ENCODE results near the gene FNDC3A. TPM values are rescaled to one million over a fixed set of nuclear protein-coding genes. Genes with fewer than 3 reads are reported as not detected.
A peak's percentile ranks its signal among the peaks of the same experiment; 100 is the strongest.

The FNDC3A gene
- total and polyA plus RNA-seq, 2 donors from 2014 or later = 12.5 to 67.8 TPM

DNA sequence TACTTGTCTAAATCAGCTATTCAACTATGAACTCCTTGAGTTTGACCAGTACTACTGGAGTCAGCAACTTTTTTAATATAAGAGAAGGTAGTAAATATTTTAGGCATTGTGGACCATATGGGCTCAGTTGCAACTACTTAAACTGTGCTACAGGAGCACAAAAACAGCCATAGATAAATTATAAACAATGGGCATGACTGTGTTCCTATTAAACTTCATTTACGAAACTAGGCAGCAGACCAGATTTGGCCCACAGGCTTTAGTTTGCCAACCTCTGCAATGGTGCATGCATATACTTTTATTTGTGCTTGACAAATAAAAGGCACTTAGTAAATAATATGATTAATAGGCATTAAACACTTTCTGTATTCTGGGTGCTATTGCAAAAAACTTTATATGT is 7.6 kb downstream of the FNDC3A start:
- DNase-seq (no peak), FAIRE-seq (no peak)
- Histone ChIP-seq H3K4me3 (ENCODE audit: low read length in 3 of 3) (no peak overlapping the region), H3K36me3 (ENCODE audit: control insufficient read depth in 2 of 3, insufficient read depth in 3 of 3, low read length in 3 of 3) (no peaks in the 10 kb centered on the region), H3K4me1 (ENCODE audit: control insufficient read depth in 2 of 3, insufficient read depth in 2 of 3, low read depth in 1 of 3, low read length in 3 of 3) (peaks cover 0 to 6% (median 0%) of the 10 kb centered on the region in 3 donors), H3K27me3 (ENCODE audit: control insufficient read depth, insufficient read depth, low read length) (no peaks in the 10 kb centered on the region), H3K27ac (ENCODE audit: low read depth in 2 of 2, low read length in 2 of 2) (no peak overlapping the region), H3K9me3 (ENCODE audit: control insufficient read depth in 2 of 3, insufficient read depth in 1 of 3, low read length in 3 of 3) (no peaks in the 10 kb centered on the region), H3K9ac (ENCODE audit: low read length in 3 of 3) (no peak overlapping the region)
- intact Hi-C loops (cut with DNase I) = no loop called here
- TF ChIP-seq, protein P1, sequence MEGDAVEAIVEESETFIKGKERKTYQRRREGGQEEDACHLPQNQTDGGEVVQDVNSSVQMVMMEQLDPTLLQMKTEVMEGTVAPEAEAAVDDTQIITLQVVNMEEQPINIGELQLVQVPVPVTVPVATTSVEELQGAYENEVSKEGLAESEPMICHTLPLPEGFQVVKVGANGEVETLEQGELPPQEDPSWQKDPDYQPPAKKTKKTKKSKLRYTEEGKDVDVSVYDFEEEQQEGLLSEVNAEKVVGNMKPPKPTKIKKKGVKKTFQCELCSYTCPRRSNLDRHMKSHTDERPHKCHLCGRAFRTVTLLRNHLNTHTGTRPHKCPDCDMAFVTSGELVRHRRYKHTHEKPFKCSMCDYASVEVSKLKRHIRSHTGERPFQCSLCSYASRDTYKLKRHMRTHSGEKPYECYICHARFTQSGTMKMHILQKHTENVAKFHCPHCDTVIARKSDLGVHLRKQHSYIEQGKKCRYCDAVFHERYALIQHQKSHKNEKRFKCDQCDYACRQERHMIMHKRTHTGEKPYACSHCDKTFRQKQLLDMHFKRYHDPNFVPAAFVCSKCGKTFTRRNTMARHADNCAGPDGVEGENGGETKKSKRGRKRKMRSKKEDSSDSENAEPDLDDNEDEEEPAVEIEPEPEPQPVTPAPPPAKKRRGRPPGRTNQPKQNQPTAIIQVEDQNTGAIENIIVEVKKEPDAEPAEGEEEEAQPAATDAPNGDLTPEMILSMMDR (IDR thresholded peaks at IDR 0.05; ENCODE audit: borderline replicate concordance, extremely low read depth, insufficient read depth) = no peak

DNA sequence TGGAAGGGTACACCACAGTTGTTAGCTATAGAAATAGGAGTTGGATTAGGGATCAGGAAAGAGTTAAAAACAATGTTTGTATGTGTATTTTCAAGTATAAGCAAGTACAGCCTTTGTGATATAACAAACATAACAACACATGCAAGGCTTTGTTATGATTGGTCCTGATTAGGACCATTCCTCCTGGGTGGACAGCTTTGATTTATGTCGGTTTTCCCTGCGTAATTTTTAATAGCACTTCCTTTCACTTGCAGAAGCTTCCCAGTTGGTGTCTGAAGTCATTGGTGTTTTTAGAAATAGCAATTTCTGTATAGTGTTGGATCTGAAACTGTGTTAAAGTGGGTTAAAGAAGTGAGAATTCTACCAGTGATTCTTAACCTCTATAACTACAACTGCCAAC is 10.0 kb downstream of the FNDC3A start:
- Histone ChIP-seq H3K9ac (ENCODE audit: low read length in 3 of 3) (no peak overlapping the region), H3K9me3 (ENCODE audit: control insufficient read depth in 2 of 3, insufficient read depth in 1 of 3, low read length in 3 of 3) (peaks cover 0 to 3% (median 0%) of the 10 kb centered on the region in 3 donors), H3K4me3 (ENCODE audit: low read length in 3 of 3) (no peak overlapping the region), H3K4me1 (ENCODE audit: control insufficient read depth in 2 of 3, insufficient read depth in 2 of 3, low read depth in 1 of 3, low read length in 3 of 3) (no peaks in the 10 kb centered on the region), H3K27ac (ENCODE audit: low read depth in 2 of 2, low read length in 2 of 2) (peak overlapping the region in 1 of 2 donors; percentile 29), H3K27me3 (ENCODE audit: control insufficient read depth, insufficient read depth, low read length) (no peaks in the 10 kb centered on the region), H3K36me3 (ENCODE audit: control insufficient read depth in 2 of 3, insufficient read depth in 3 of 3, low read length in 3 of 3) (no peaks in the 10 kb centered on the region)
- DNase-seq (peak in 2 of 5 donors; percentile 44 to 76), FAIRE-seq (no peak)
- intact Hi-C loops (cut with DNase I) = no loop called here
- TF ChIP-seq, protein P1 (IDR thresholded peaks at IDR 0.05; ENCODE audit: borderline replicate concordance, extremely low read depth, insufficient read depth) = no peak

DNA sequence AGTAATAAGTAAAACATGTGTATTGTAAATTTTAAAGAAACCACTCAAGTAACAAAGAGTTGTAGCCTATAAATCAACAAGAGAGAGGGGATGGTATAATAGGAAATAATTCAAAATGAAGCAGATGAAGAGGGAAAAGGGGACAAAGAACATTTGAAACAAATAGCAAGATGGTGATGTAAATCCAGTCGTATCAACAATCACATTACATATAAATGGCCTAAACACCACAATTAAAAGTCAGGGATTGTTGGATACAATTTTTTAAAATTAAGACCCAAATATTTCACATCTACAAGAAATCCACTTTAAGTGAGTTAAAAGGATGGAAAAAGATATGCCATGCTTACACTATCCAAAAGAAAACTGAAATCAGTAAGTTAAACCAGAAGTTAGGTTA is 15.2 kb downstream of the FNDC3A start:
- TF ChIP-seq, protein P1 (IDR thresholded peaks at IDR 0.05; ENCODE audit: borderline replicate concordance, extremely low read depth, insufficient read depth) = no peak

DNA sequence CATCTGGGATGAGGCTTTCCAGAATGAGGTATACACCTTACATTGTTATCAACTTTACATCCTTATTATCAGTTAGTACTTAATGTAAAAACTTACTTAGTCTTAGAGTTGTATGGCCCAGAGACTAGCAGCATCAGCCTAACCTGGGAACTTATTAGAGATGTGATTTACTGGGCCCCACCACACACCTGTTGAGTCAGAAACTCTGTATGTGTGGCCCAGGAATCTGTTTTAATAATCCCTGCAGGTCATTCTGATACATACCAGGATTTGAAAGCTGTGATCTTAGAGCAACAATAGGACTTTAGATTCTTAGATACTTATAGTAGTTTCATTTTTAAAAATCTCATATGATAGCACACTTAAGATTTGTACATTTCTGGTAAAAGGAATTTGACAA is 17.4 kb downstream of the FNDC3A start:
- Histone ChIP-seq H3K9me3 (ENCODE audit: control insufficient read depth in 2 of 3, insufficient read depth in 1 of 3, low read length in 3 of 3) (peaks cover 0 to 7% (median 0%) of the 10 kb centered on the region in 3 donors), H3K27ac (ENCODE audit: low read depth in 2 of 2, low read length in 2 of 2) (no peak overlapping the region), H3K9ac (ENCODE audit: low read length in 3 of 3) (no peak overlapping the region), H3K4me3 (ENCODE audit: low read length in 3 of 3) (no peak overlapping the region), H3K4me1 (ENCODE audit: control insufficient read depth in 2 of 3, insufficient read depth in 2 of 3, low read depth in 1 of 3, low read length in 3 of 3) (no peaks in the 10 kb centered on the region), H3K36me3 (ENCODE audit: control insufficient read depth in 2 of 3, insufficient read depth in 3 of 3, low read length in 3 of 3) (no peaks in the 10 kb centered on the region), H3K27me3 (ENCODE audit: control insufficient read depth, insufficient read depth, low read length) (no peaks in the 10 kb centered on the region)
- TF ChIP-seq, protein P1 (IDR thresholded peaks at IDR 0.05; ENCODE audit: borderline replicate concordance, extremely low read depth, insufficient read depth) = no peak
- FAIRE-seq (no peak), DNase-seq (no peak)
- intact Hi-C loops (cut with DNase I) = no loop called here

More for the DNA sequence above, 15.2 kb downstream of the FNDC3A start:
- DNase-seq (no peak), FAIRE-seq (no peak)
- no peaks in the 10 kb centered on the region for H3K4me1 ChIP-seq (ENCODE audit: control insufficient read depth in 2 of 3, insufficient read depth in 2 of 3, low read depth in 1 of 3, low read length in 3 of 3)
- intact Hi-C loops (cut with DNase I) = no loop called here
- H3K4me3 ChIP-seq (ENCODE audit: low read length in 3 of 3) = no peak overlapping the region
- H3K27me3 ChIP-seq (ENCODE audit: control insufficient read depth, insufficient read depth, low read length) = no peaks in the 10 kb centered on the region
- peaks cover 0 to 7% (median 0%) of the 10 kb centered on the region in 3 donors for H3K9me3 ChIP-seq (ENCODE audit: control insufficient read depth in 2 of 3, insufficient read depth in 1 of 3, low read length in 3 of 3)
- no peaks in the 10 kb centered on the region for H3K36me3 ChIP-seq (ENCODE audit: control insufficient read depth in 2 of 3, insufficient read depth in 3 of 3, low read length in 3 of 3)
- H3K9ac ChIP-seq (ENCODE audit: low read length in 3 of 3) = no peak overlapping the region
- H3K27ac ChIP-seq (ENCODE audit: low read depth in 2 of 2, low read length in 2 of 2) = no peak overlapping the region
